ENCODE results near the gene UBLCP1.
"Not testable (repeated sequence)": the region's sequence is repeated elsewhere in the genome, so short reads cannot be mapped to it uniquely, and the experiment has no call there.

Gene UBLCP1

GRCh38 chr5:159274676-159275075, 11.6 kb downstream of the UBLCP1 start:
- H3K4me1 ChIP-seq (ENCODE audit: control insufficient read depth, insufficient read depth, low read length, poor library complexity, severe bottlenecking) = no peaks in the 10 kb centered on the region
- no peak overlapping the region for H3K4me3 ChIP-seq (ENCODE audit: extremely low read depth, insufficient read depth, low read length, poor library complexity, severe bottlenecking)
- no peak overlapping the region for H3K27ac ChIP-seq (ENCODE audit: low read depth, low read length, severe bottlenecking)
- H3K9me3 ChIP-seq (ENCODE audit: control insufficient read depth, low read length) = no peaks in the 10 kb centered on the region
- H3K36me3 ChIP-seq (ENCODE audit: control insufficient read depth, insufficient read depth, low read length) = peaks cover 51% of the 10 kb centered on the region

GRCh38 chr5:159286420-159287035, 23.4 kb downstream of the UBLCP1 start:
- H3K4me3 ChIP-seq (ENCODE audit: extremely low read depth, insufficient read depth, low read length, poor library complexity, severe bottlenecking) = no peak overlapping the region
- H3K9me3 ChIP-seq (ENCODE audit: control insufficient read depth, low read length) = no peaks in the 10 kb centered on the region
- H3K36me3 ChIP-seq (ENCODE audit: control insufficient read depth, insufficient read depth, low read length) = peaks cover 5% of the 10 kb centered on the region
- H3K27ac ChIP-seq (ENCODE audit: low read depth, low read length, severe bottlenecking) = no peak overlapping the region
- no peaks in the 10 kb centered on the region for H3K4me1 ChIP-seq (ENCODE audit: control insufficient read depth, insufficient read depth, low read length, poor library complexity, severe bottlenecking)
- WGBS, 2 experiments (ENCODE audit: insufficient coverage in 2 of 2) = 91 to 100% methylated on average over 2 to 6 of the region's 8 CpGs

- H3K4me1 ChIP-seq (ENCODE audit: control insufficient read depth, insufficient read depth, low read length, poor library complexity, severe bottlenecking) = no peaks in the 10 kb centered on the region
- 87 to 98% methylated on average over 4 of the region's 4 CpGs for WGBS, 2 experiments (ENCODE audit: insufficient coverage in 2 of 2)
- H3K36me3 ChIP-seq (ENCODE audit: control insufficient read depth, insufficient read depth, low read length) = no peaks in the 10 kb centered on the region
- no peak overlapping the region for H3K4me3 ChIP-seq (ENCODE audit: extremely low read depth, insufficient read depth, low read length, poor library complexity, severe bottlenecking)
- H3K27ac ChIP-seq (ENCODE audit: low read depth, low read length, severe bottlenecking) = no peak overlapping the region
- H3K9me3 ChIP-seq (ENCODE audit: control insufficient read depth, low read length) = no peaks in the 10 kb centered on the region
Observed at GRCh38 chr5:159290741-159291140, 27.7 kb downstream of the UBLCP1 start.

- H3K36me3 ChIP-seq (ENCODE audit: control insufficient read depth, insufficient read depth, low read length) = no peaks in the 10 kb centered on the region
- no peaks in the 10 kb centered on the region for H3K4me1 ChIP-seq (ENCODE audit: control insufficient read depth, insufficient read depth, low read length, poor library complexity, severe bottlenecking)
- no peaks in the 10 kb centered on the region for H3K9me3 ChIP-seq (ENCODE audit: control insufficient read depth, low read length)
- H3K27ac ChIP-seq (ENCODE audit: low read depth, low read length, severe bottlenecking) = no peak overlapping the region
- H3K4me3 ChIP-seq (ENCODE audit: extremely low read depth, insufficient read depth, low read length, poor library complexity, severe bottlenecking) = no peak overlapping the region
- WGBS, 2 experiments (ENCODE audit: insufficient coverage in 2 of 2) = 78 to 89% methylated on average over 2 to 3 of the region's 5 CpGs
Observed at GRCh38 chr5:159294921-159295320, 31.8 kb downstream of the UBLCP1 start.

DNA sequence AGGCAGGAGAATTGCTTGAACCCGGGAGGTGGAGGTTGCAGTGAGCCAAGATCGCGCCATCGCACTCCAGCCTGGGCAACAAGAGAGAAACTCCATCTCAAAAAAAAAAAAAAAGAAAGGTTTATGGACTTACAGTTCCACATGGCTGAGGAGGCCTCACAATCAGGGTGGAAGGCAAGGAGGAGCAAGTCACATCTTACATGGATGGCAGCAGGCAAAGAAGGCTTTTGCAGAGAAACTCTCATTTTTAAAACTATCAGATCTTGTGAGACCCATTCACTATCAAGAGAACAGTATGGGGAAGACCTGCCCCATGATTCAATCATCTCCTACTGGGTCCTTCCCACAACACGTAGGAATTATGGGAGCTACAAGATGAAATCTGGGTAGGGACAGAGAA, 34.2 kb downstream of the UBLCP1 start:
- 83% methylated on average over 1 of the region's 5 CpGs; no CpG with 5 or more reads in 1 of the 2 experiments for WGBS, 2 experiments (ENCODE audit: insufficient coverage in 2 of 2)
- not testable (repeated sequence) for H3K36me3 ChIP-seq (ENCODE audit: control insufficient read depth, insufficient read depth, low read length); H3K27ac ChIP-seq (ENCODE audit: low read depth, low read length, severe bottlenecking); H3K4me3 ChIP-seq (ENCODE audit: extremely low read depth, insufficient read depth, low read length, poor library complexity, severe bottlenecking); H3K9me3 ChIP-seq (ENCODE audit: control insufficient read depth, low read length); H3K4me1 ChIP-seq (ENCODE audit: control insufficient read depth, insufficient read depth, low read length, poor library complexity, severe bottlenecking)

DNA sequence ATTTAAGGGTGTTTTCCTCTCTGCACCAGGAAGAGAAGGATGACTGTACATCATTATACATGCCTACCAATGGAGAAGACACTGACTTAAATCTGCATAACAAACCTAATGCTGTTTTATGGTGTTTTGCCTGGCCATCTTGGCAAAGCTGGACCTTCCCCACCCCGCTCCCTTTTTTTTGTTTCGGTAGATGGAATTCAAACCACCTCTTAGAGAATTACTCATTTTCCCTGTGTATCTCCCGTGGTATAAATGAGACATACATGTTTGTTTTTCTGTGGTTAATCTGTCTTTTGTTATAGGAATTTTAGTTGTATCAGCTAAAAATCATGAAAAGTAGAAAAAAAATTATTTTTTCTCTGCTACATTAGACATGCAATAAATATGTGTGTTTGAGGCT, 38.4 kb downstream of the UBLCP1 start:
- no peaks in the 10 kb centered on the region for H3K4me1 ChIP-seq (ENCODE audit: control insufficient read depth, insufficient read depth, low read length, poor library complexity, severe bottlenecking)
- 100% methylated on average over 1 of the region's 3 CpGs; no CpG with 5 or more reads in 1 of the 2 experiments for WGBS, 2 experiments (ENCODE audit: insufficient coverage in 2 of 2)
- H3K27ac ChIP-seq (ENCODE audit: low read depth, low read length, severe bottlenecking) = no peak overlapping the region
- H3K9me3 ChIP-seq (ENCODE audit: control insufficient read depth, low read length) = peaks cover 18% of the 10 kb centered on the region
- H3K4me3 ChIP-seq (ENCODE audit: extremely low read depth, insufficient read depth, low read length, poor library complexity, severe bottlenecking) = no peak overlapping the region
- H3K36me3 ChIP-seq (ENCODE audit: control insufficient read depth, insufficient read depth, low read length) = no peaks in the 10 kb centered on the region

GRCh38 chr5:159301929-159302860, 39.1 kb downstream of the UBLCP1 start:
- not testable (repeated sequence) for H3K27ac ChIP-seq (ENCODE audit: low read depth, low read length, severe bottlenecking); H3K4me3 ChIP-seq (ENCODE audit: extremely low read depth, insufficient read depth, low read length, poor library complexity, severe bottlenecking); H3K36me3 ChIP-seq (ENCODE audit: control insufficient read depth, insufficient read depth, low read length); H3K4me1 ChIP-seq (ENCODE audit: control insufficient read depth, insufficient read depth, low read length, poor library complexity, severe bottlenecking)
- H3K9me3 ChIP-seq (ENCODE audit: control insufficient read depth, low read length) = peaks cover 18% of the 10 kb centered on the region
- 81 to 93% methylated on average over 4 to 6 of the region's 13 CpGs for WGBS, 2 experiments (ENCODE audit: insufficient coverage in 2 of 2)

DNA sequence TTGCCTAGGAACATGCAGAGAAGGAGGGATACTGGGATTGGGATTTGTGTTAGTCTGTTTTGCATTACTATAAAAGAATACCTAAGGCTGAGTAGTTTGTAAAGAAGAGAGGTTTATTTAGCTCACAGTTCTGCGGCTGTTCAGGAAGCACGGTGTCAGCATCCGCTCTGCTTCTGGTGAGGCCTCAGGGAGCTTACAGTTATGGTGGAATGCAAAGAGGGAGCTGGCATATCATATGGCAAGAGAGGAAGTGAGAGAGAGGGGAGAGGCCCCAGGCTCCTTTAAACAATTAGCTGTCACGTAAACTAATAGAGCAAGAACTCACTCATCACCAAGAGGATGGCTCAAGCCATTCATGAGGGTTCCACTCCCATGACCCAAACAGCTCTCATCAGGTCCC, 40.2 kb downstream of the UBLCP1 start:
- Histone ChIP-seq H3K4me3 (ENCODE audit: extremely low read depth, insufficient read depth, low read length, poor library complexity, severe bottlenecking) (no peak overlapping the region), H3K9me3 (ENCODE audit: control insufficient read depth, low read length) (peaks cover 18% of the 10 kb centered on the region), H3K36me3 (ENCODE audit: control insufficient read depth, insufficient read depth, low read length) (no peaks in the 10 kb centered on the region), H3K4me1 (ENCODE audit: control insufficient read depth, insufficient read depth, low read length, poor library complexity, severe bottlenecking) (no peaks in the 10 kb centered on the region), H3K27ac (ENCODE audit: low read depth, low read length, severe bottlenecking) (no peak overlapping the region)
- 80 to 100% methylated on average over 3 of the region's 4 CpGs for whole genome bisulfite sequencing, 2 experiments (ENCODE audit: insufficient coverage in 2 of 2)

GRCh38 chr5:159304961-159305595, 42.0 kb downstream of the UBLCP1 start:
- no peak overlapping the region for H3K4me3 ChIP-seq (ENCODE audit: extremely low read depth, insufficient read depth, low read length, poor library complexity, severe bottlenecking)
- H3K9me3 ChIP-seq (ENCODE audit: control insufficient read depth, low read length) = peaks cover 18% of the 10 kb centered on the region
- H3K4me1 ChIP-seq (ENCODE audit: control insufficient read depth, insufficient read depth, low read length, poor library complexity, severe bottlenecking) = no peaks in the 10 kb centered on the region
- H3K27ac ChIP-seq (ENCODE audit: low read depth, low read length, severe bottlenecking) = no peak overlapping the region
- no peaks in the 10 kb centered on the region for H3K36me3 ChIP-seq (ENCODE audit: control insufficient read depth, insufficient read depth, low read length)
- WGBS, 2 experiments (ENCODE audit: insufficient coverage in 2 of 2) = 75 to 79% methylated on average over 4 of the region's 5 CpGs

DNA sequence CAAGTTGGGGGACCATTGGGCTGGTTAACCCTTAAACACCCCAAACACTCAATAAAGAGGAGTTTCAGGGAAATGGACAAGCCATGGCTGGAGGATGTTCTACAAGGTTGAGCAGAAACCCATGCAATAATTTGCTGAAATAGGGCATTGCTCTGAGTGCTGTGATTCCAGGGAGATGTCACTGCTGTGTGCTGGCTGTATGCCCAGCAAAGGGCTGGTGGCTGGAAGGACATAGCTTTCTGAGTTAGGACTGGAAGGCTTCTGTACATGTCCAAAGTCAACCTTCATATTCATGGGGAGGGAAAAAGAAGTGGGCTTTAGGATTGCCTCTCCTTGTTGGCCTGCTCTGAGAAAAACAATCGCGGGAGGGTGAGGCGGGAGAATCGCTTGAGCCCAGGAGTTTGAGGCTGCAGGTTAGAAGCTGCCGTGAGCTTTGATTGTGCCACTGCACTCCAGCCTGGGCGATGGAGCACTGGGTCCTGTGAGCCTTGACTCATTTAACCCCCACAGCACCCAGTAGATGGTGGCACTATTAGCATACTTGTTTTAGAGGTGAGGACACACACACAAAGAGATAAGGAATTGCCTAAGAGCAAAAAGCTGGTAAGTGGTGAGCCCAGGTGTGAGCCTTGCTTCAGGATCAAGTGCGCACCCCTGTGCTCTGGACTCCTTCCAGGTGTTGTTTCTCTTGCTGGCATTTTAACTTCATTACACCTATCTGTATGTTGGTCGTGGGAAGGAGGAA, 46.8 kb downstream of the UBLCP1 start:
- no peak overlapping the region for H3K27ac ChIP-seq (ENCODE audit: low read depth, low read length, severe bottlenecking)
- WGBS, 2 experiments (ENCODE audit: insufficient coverage in 2 of 2) = 83 to 88% methylated on average over 2 to 3 of the region's 8 CpGs
- no peak overlapping the region for H3K4me3 ChIP-seq (ENCODE audit: extremely low read depth, insufficient read depth, low read length, poor library complexity, severe bottlenecking)
- no peaks in the 10 kb centered on the region for H3K4me1 ChIP-seq (ENCODE audit: control insufficient read depth, insufficient read depth, low read length, poor library complexity, severe bottlenecking)
- H3K9me3 ChIP-seq (ENCODE audit: control insufficient read depth, low read length) = no peaks in the 10 kb centered on the region
- no peaks in the 10 kb centered on the region for H3K36me3 ChIP-seq (ENCODE audit: control insufficient read depth, insufficient read depth, low read length)
